ENCODE data around the gene GRK6. TPM values are rescaled to one million over a fixed set of nuclear protein-coding genes. Genes with fewer than 3 reads are reported as not detected.
"Not testable (repeated sequence)": the region's sequence is repeated elsewhere in the genome, so short reads cannot be mapped to it uniquely, and the experiment has no call there.

GRK6 gene
- total and polyA plus RNA-seq, 12 donors: 6.7 to 22.9 (median 15.2) TPM

- Histone ChIP-seq H3K4me1 (peaks cover 0 to 10% (median 2%) of the 10 kb centered on the region in 9 donors), H3K9me3 (no peaks in the 10 kb centered on the region), H3K27me3 (no peaks in the 10 kb centered on the region), H3K36me3 (peaks cover 0 to 82% (median 40%) of the 10 kb centered on the region in 9 donors), H3K4me3 (no peak overlapping the region), H3K27ac (peak overlapping the region in 1 of 10 donors; percentile 20)
- TF ChIP-seq CTCF (IDR thresholded peaks at IDR 0.05): no peak
- intact Hi-C loops (cut with DNase I): no loop called here
- ATAC-seq (peak in 1 of 8 donors; percentile 7), DNase-seq (no peak)
- 79 to 80% methylated on average over 13 of the region's 13 CpGs for WGBS, 2 donors
These were observed 58.5 kb downstream of the GRK6 start for GRCh38 chr5:177484902-177485549.

GRCh38 chr5:177485753-177486152, 59.3 kb downstream of the GRK6 start:
- H3K4me3 ChIP-seq; H3K27me3 ChIP-seq; intact Hi-C loops (cut with DNase I); H3K4me1 ChIP-seq; H3K27ac ChIP-seq; DNase-seq; ATAC-seq; H3K9me3 ChIP-seq: not testable (repeated sequence)
- WGBS, 2 donors: 98 to 99% methylated on average over 3 of the region's 3 CpGs
- peaks cover 0 to 89% (median 46%) of the 10 kb centered on the region in 9 donors for H3K36me3 ChIP-seq

GRCh38 chr5:177486256-177486655, 59.8 kb downstream of the GRK6 start:
- 97% methylated on average over 3 of the region's 3 CpGs for WGBS, 2 donors

GRCh38 chr5:177487144-177487543, 60.7 kb downstream of the GRK6 start:
- no peak for DNase-seq
- WGBS, 2 donors: 94 to 95% methylated on average over 8 of the region's 8 CpGs
- no peak for TF ChIP-seq CTCF (IDR thresholded peaks at IDR 0.05)
- Histone ChIP-seq H3K4me3 (no peak overlapping the region), H3K27ac (no peak overlapping the region), H3K9me3 (no peaks in the 10 kb centered on the region), H3K27me3 (no peaks in the 10 kb centered on the region), H3K4me1 (peaks cover 0 to 9% (median 0%) of the 10 kb centered on the region in 9 donors), H3K36me3 (peaks cover 1 to 93% (median 60%) of the 10 kb centered on the region in 9 donors)
- intact Hi-C loops (cut with DNase I): no loop called here
- no peak for ATAC-seq

More at GRCh38 chr5:177486256-177486655, 59.8 kb downstream of the GRK6 start:
- TF ChIP-seq CTCF (IDR thresholded peaks at IDR 0.05): no peak
- no peak for DNase-seq
- Histone ChIP-seq H3K9me3 (no peaks in the 10 kb centered on the region), H3K4me3 (no peak overlapping the region), H3K4me1 (peaks cover 0 to 10% (median 0%) of the 10 kb centered on the region in 9 donors), H3K27ac (no peak overlapping the region), H3K36me3 (peaks cover 0 to 93% (median 51%) of the 10 kb centered on the region in 9 donors), H3K27me3 (no peaks in the 10 kb centered on the region)
- intact Hi-C loops (cut with DNase I): no loop called here
- ATAC-seq: no peak

- peak in 1 of 8 donors; percentile 1 for ATAC-seq
- Histone ChIP-seq H3K4me1 (peaks cover 0 to 17% (median 8%) of the 10 kb centered on the region in 9 donors), H3K27me3 (no peaks in the 10 kb centered on the region), H3K27ac (no peak overlapping the region), H3K36me3 (peaks cover 4 to 100% (median 60%) of the 10 kb centered on the region in 9 donors), H3K4me3 (no peak overlapping the region), H3K9me3 (no peaks in the 10 kb centered on the region)
- TF ChIP-seq CTCF (IDR thresholded peaks at IDR 0.05): no peak
- no peak for DNase-seq
- 92 to 95% methylated on average over 15 of the region's 15 CpGs for WGBS, 2 donors
- intact Hi-C loops (cut with DNase I): no loop called here
These were observed 61.5 kb downstream of the GRK6 start for GRCh38 chr5:177487975-177488374.

Measured in heart right ventricle (tissue), 16 donors.